Stimulated activated CD8-positive, alpha-beta memory T cell treated with anti-CD3 and anti-CD28 coated beads, Interleukin-4, amount 100 ng/mL, for 48 hours (primary cell): Measurements from ENCODE around the gene CWF19L1.
"Not testable (repeated sequence)": the region's sequence is repeated elsewhere in the genome, so short reads cannot be mapped to it uniquely, and the experiment has no call there.

Experiments used
- DNase-seq: peaks from one replicate; pipeline ENCODE4 v3.0.0-alpha.2; 2020

The CWF19L1 gene

DNA sequence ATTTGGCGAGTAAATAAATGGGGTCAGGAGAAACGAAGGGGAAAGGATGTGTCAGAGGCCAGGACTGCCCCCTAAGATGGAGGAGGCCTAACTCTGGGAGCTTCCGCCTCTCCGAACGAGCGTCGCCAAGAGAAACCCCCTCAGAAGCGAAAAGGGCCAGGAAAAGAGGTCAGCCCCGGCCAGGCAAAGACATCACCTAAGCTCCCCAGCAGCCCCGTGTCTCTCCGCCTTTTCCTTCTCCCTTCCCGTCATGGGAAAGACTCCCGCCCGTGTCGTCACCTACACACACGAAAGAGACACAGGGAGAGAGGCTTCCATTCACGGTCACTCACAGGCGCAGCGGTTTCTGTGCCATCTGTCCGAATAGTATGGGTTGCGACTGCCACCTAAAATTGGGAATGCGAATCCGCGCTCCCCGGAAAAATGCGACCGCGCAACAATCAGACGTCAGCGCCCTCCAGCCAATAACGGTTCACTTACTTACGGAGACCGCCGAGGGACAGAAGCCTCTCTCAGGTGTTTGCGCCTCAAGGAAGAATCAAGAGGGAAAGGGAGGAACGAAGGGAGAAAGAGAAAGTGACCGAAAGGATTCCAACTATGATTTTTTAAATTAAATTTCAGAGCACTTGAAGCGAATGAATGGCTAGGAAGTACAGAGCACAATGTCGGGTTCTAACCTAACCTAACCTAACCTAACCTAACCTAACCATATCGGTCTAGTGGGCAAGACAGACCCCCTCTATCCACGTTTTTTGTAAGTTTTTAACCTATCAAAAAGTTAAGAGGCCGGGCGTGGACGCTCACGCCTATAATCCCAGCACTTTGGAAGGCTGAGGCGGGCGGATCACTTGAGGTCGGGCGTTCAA is at the start of gene CWF19L1:
Gene CWF19L1 (minus strand): TSS at position 400 of the 866 bp plus-strand sequence. CDS start 45 bp downstream, at position 355.
- peak; percentile 87 for DNase-seq

DNA sequence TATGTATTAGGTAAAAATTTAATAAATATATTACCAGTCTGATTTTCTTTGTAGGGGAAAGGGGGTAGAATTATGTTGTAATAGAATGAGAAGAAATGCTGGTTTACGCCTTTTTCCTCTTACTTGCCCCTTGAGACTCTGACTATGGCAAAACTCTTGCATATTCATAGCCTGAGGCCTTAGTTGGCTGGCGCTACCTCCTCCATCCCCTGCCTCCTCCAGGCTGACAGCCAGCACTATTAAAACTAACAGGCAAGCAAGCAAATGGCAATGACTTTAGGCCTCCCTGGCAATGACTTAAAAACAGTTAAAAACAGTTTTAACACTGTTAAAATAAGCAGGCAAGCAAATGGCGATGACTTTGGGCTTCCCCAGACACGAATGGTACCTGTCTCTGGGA is 48.2 kb upstream of the CWF19L1 start:
- DNase-seq, result no peak

- DNase-seq, result no peak
These were observed 43.9 kb upstream of the CWF19L1 start for GRCh38 chr10:100311298-100311697.

DNA sequence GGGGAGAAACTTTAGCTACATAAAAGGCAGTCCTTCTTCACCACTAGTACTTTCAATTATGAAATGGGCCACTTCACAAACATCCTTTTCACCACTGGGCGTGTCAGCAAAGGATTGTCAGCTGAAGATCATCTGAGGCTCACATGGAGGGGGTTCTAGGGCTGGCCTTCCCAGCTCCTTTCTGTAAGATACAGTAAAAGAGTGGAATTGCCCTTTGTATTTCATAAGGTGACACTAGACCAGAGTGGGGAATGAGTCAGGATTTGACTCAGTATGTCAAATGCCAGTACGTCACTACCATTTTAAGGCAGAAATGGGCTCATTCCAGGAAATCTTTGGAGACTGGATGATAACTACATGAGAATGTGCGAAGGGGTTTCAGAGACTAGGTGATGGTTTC is 40.2 kb upstream of the CWF19L1 start:
- no peak for DNase-seq

DNA sequence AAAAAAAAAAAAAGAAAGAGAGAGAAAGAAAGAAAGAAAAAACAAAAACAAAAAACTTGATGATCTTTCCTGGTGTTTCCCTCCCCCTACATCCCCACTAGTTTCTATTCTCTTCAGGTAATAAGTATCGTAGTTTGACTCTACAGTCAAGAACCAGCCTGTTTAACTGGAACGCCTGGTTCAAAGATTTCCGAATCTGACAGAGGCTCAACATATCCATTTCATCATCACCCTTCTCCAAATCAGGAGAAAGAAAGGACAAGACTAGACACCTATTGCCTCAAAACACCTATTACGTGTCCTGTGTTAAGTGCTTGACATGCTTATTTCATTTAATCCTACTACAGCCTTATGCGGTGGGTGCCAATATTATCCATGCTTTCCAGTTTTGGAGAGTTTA is 39.4 kb upstream of the CWF19L1 start:
- DNase-seq, result no peak

- DNase-seq, result no peak
These were observed 37.0 kb upstream of the CWF19L1 start for GRCh38 chr10:100304414-100304813.

- DNase-seq, result no peak
These were observed 36.4 kb upstream of the CWF19L1 start for GRCh38 chr10:100303724-100304319.

GRCh38 chr10:100301123-100301522 is 33.7 kb upstream of the CWF19L1 start:
- not testable (repeated sequence) for DNase-seq

DNA sequence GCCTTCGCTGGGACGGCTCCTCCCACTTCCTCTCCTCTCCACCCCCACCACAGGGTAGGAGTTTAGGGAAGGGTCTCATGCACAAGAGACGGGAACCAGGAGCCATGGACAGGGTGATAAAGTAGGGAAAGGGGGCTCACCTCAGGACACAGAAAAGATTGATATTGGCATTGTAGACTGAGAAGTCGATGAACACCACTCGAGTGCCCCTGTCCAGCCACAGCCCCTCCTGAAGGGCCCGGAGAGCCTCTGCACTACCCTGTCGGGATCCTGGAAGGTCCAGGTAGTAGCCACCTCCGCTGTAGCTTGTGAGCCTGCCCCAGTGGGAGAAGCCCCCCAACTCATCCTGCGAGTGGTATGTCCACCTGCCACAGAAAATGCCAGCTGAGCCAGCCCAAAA is 29.8 kb upstream of the CWF19L1 start:
- DNase-seq, result no peak

- DNase-seq, result no peak
These were observed 25.6 kb upstream of the CWF19L1 start for GRCh38 chr10:100293066-100293465.

- not testable (repeated sequence) for DNase-seq
These were observed 24.9 kb upstream of the CWF19L1 start for GRCh38 chr10:100292300-100292699.

DNA sequence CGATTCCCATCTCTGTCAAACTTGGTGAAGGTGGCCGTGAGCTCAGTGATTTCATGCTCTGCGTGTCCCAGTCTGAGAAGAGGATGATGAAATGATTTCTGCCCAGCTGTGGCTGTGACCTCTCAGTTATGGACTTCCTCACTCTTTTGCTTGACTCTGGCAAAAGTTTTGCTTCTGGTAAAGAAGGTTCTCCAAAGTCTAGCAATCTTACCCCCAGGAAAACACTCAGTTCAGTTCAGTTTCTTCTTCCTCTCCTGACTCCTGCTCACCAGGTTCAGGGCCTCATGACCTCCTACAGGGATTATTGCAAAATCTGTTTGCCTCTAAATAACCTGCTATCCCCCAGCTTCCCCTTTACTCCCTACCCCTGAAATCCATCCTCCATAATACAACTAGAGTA is 23.9 kb upstream of the CWF19L1 start:
- DNase-seq, result no peak

- DNase-seq, result no peak
These were observed 22.2 kb upstream of the CWF19L1 start for GRCh38 chr10:100289641-100290040.

DNA sequence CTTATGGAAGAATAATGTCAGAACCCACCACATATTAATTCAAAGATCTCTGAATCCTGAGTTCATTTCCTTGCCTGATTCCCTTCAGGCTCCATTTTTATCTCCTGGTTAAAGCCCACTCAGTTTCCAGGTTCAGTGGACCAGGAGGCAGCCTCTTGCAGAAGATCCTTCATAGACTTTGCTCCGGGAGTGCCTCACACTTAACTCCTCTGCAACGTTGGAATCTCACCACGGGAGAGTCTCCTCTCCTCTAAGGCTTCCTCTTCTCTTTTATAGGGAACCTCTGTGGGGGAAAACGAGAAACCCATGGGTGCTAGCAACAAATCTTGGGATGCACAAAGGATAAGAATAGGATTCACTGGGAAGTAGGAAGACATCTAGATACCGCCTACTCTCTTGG is 20.8 kb upstream of the CWF19L1 start:
- no peak for DNase-seq

DNA sequence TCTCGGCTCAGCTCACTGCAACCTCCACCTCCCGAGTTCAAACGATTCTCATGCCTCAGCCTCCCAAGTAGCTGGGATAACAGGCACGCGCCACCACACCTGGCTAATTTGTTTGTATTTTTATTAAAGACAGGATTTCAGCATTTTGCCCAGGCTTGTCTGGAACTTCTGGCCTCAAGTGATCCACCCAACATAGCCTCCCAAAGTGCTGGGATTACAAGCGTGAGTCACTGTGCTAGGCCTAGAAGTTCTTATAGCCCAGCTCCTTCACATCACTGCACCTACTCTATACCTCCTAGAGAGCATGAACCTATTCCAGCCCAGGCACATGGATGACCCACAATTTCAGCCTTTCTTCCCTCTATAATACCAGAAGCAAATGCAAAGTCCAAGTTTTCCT is 20.3 kb upstream of the CWF19L1 start:
- no peak for DNase-seq

- peak; percentile 91 for DNase-seq
These were observed 18.9 kb upstream of the CWF19L1 start, which contains the start of gene BLOC1S2 for GRCh38 chr10:100286051-100287033. BLOC1S2 (minus strand) TSS chr10:100286680; CDS start chr10:100286659, 21 bp downstream.

GRCh38 chr10:100285326-100285725 is 17.9 kb upstream of the CWF19L1 start:
- not testable (repeated sequence) for DNase-seq

- DNase-seq, result no peak
These were observed 15.5 kb upstream of the CWF19L1 start for GRCh38 chr10:100282907-100283306.

- DNase-seq, result not testable (repeated sequence)
These were observed 9.5 kb upstream of the CWF19L1 start for GRCh38 chr10:100276971-100277370.

GRCh38 chr10:100265821-100266485 is 1.5 kb downstream of the CWF19L1 start:
- DNase-seq, result no peak

- DNase-seq, result no peak
These were observed 13.2 kb downstream of the CWF19L1 start for GRCh38 chr10:100254191-100254590.

DNA sequence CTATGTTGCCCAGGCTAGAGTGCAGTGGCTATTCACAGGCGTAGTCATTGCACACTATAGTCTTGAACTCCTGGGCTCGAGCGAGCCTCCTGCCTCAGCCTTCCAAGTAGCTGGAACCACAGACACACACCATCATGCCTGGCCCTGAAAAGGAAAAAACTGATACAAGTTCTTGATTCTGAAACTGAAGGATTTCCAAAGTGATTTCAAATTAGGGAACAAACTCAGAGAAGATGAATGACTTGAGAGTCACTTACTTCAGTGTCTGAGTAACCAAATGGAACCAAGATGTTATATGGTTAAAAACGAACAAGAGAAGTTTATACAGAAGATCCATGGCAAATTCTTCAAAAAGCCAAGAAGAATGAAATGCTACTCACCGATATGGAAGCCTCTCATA is 14.4 kb downstream of the CWF19L1 start:
- DNase-seq, result no peak
